Left colon (tissue), 2 donors: ENCODE results near the gene RBM33. TPM values are rescaled to one million over a fixed set of nuclear protein-coding genes. Genes with fewer than 3 reads are reported as not detected.

ENCODE experiments used
- ATAC-seq: fragments of 200-7000 bp; cut with Tn5 transposase; one replicate; pipeline ENCODE4 v1.9.1; 2020; ENCODE audit warnings: mild to moderate bottlenecking, moderate library complexity
- DNase-seq, 2 donors: peaks; one replicate each; pipeline ENCODE4 v3.0.0-alpha.2; 2020
- intact Hi-C, 2 donors: fragments of 100-400 bp; cut with DNase I in 1 of 2; cut with micrococcal nuclease in 1 of 2; formaldehyde crosslinking; loops; one replicate each; pipeline versions ENCODE4 v1.11.2 to v1.14.0; 2022; cut with DNase I, micrococcal nuclease
- total RNA-seq, 2 donors: library from RNA; stranded (reverse); fragmentation: NEBNext Ultra II Directional; extraction: Animal tissue kit (Norgen Biotek cat#: 25700); gene quantifications; one replicate each; pipeline ENCODE4 v1.2.1, GENCODE V29; 2021
- donor health status: DM: no; HTN: no; CAD: no.
- donor health status: DM: yes; HTN: yes; CAD: no.

The RBM33 gene
- total RNA-seq, 2 donors from 2014 or later = 59.1 to 61.1 TPM

DNA sequence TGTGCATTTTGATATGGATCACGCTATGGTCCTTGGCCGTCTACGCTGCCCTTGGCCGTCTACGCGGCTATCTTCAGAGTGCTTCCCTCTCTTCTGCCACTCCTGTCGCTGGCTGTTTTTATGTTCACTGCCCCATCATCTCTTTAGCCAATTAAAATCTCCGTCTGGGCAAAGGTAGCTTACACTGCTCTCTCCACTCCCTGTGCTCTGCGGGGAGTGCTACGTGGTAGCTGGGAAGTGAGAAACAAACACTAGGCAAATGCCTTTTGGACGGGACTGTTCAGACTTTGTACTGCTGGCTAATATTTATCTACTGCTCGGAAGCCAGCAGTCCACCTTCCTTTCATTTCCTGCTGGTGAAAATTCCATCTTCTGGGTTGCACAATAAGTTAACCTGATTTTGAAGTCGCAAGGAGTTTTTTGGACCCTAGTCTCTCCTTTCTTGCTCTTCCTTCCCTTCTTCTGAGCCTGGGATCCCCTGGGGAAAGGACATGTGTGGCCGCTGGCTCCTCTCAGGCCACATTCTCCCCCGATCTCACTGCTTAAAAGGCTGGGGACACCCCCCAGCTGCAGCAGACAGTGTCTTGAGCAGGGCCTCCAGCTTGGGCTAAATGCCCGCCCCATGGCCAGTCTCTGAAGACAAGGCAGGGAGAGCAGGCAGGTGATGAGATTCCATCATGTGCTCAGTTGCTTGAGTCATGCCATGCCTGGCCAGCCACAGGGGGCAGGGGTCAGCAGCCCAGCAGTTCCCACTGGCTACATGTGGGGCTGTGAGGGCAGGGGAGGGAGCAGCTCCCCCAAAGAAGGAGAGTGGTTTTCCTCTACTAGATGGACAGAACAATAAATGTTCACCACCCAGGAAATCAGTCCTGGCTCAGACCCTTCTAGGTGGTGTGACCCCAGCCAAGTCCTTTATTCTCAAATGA is 25.5 kb upstream of the RBM33 start:
- ATAC-seq (peak; percentile 99), DNase-seq (peak; percentile 62 to 85)
- intact Hi-C loops = no loop called here

DNA sequence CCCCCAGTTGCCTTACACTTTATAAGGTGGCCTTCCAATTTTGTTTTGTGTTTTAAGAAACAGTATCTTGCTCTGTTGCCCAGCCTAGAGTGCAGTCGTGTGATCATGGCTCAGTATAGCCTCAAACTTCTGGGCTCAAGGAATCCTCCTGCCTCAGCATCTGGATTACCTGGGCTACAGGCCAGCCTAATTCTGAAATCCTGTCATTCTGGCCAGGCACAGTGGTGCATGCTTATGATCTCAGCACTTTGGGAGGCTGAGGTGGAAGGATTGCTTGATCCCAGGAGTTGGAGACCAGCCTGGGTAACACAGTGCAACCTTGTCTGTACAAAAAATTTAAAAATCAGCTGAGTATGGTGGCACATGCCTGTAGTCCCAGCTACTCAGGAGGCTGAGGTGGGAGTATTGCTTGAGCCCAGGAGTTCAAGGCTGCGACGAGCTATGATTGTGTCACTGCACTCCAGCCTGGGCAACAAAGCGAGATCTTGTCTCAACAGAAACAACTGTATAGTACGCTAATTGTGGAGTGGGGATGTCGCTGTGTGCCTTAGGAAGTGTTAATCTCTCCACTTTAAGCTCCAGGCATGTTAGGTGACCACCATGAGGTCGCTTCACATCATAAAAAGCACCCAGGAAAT is 24.7 kb upstream of the RBM33 start:
- intact Hi-C loops = no loop called here
- DNase-seq (no peak), ATAC-seq (no peak)

- ATAC-seq (no peak), DNase-seq (no peak)
- intact Hi-C loops = no loop called here
Measured at GRCh38 chr7:155620497-155620896, 24.0 kb upstream of the RBM33 start.

- no peak for DNase-seq
- intact Hi-C loops = no loop called here
- ATAC-seq = no peak
Measured at GRCh38 chr7:155621418-155621980, 23.0 kb upstream of the RBM33 start.

DNA sequence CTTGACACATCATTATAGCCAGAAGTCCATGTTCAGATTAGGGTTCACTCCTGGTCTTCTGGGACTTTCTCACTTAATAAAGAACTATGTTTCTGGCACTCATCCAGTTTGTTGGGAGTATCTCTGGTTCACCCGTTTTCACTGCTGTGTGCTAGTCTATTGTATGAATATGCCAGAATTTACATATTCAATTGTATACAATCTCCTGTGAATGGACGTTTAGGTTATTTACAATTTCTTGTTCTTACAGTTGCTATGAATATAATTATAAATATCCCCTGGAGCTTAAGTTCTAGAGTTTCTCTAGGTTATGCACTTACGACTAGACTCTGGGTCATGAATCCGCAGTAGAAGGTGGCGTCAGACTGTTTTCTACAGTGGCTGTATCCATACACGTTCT is 20.0 kb upstream of the RBM33 start:
- intact Hi-C loops = no loop called here
- no peak for ATAC-seq
- no peak for DNase-seq

DNA sequence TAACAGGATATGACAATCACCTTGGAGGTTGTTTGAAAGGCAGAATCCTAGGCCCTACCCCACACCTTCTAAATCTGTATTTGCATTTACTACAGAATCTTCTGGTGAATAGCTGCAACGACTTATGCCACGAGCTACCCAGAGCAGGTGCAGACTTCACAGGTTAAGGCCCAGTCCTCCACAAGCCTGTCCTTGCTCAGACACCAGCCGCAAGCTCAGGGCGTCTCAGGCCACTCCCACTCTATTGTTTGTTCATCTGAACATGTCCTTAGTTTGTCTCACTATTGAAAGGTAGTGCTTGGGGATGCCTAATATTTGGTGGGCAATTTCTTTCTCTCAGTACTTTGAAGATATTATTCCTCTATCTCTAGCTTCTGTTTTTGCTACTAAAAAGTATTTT is 18.9 kb upstream of the RBM33 start:
- DNase-seq (no peak), ATAC-seq (no peak)
- intact Hi-C loops = no loop called here

DNA sequence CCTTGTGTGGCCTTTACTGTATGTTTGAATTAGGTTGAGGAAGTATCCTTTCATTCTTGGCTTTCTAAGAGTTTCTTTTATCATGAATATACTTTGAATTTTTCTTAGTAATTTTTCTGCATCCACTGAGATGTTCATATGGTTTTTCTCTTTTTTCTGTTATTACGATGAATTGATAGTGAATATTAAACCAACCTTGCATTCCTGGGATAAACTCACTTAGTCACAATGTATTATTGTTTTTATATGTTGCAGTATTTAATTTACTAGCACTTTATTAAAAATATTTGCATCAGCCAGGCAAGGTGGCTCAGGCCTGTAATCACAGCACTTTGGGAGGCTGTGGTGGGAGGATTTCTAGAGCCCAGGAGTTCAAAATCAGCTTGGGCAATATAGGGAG is 15.3 kb upstream of the RBM33 start:
- DNase-seq (no peak), ATAC-seq (no peak)
- intact Hi-C loops = no loop called here

- DNase-seq (no peak), ATAC-seq (no peak)
- intact Hi-C loops = no loop called here
Measured at GRCh38 chr7:155631155-155631554, 13.3 kb upstream of the RBM33 start.

- intact Hi-C loops = no loop called here
- DNase-seq (no peak), ATAC-seq (no peak)
Measured at GRCh38 chr7:155635817-155636216, 8.6 kb upstream of the RBM33 start.

GRCh38 chr7:155637155-155637554 is 7.3 kb upstream of the RBM33 start:
- intact Hi-C loops = no loop called here
- DNase-seq = no peak
- ATAC-seq = no peak

DNA sequence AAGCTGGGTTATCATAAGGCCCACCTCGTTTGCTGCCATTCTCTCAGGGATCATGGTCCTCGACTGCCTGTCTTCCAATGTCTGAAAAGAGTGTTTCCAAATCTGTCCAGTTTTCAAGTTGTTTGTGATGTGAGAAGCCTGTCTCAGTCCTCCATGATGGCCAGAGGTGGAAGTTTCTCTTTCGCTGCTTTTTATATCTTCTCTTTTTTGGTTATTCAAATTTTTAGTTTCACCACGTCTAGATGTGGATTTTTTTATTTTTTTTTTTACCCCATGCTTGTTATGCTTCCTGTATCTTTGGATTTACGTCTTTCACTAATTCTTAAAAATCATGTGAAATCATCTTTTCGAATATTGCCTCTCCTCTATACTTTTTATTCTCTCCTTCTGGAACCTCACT is 6.1 kb upstream of the RBM33 start:
- intact Hi-C loops = no loop called here
- DNase-seq = no peak
- no peak for ATAC-seq

GRCh38 chr7:155639958-155640520 is 4.4 kb upstream of the RBM33 start:
- no peak for ATAC-seq
- DNase-seq = no peak
- intact Hi-C loops = no loop called here

GRCh38 chr7:155640629-155641028 is 3.8 kb upstream of the RBM33 start:
- intact Hi-C loops = no loop called here
- DNase-seq = no peak
- ATAC-seq = no peak

DNA sequence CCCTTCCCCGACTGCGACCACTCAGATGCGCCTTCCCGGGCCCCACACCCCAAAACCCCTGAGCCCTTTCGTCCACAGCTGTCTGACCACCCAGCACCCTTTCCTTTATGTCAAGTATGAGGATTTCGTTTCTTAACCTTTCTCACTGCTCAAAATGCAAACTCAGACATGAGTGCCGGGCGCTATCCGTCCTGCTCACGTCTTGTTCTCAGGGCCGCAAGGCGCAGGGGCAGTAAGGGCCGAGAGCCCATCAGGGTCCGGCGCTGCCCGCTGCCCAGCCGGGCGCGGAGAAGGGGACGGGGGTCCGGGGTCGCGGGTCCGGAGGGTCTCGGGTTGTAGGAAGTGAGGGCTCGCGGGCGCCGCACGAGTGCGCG is 670 bp upstream of the RBM33 start:
- DNase-seq = no peak
- intact Hi-C loops = no loop called here
- peak; percentile 43 for ATAC-seq

GRCh38 chr7:155644971-155645509 is 579 bp downstream of the RBM33 start:
- intact Hi-C loops = no loop called here
- DNase-seq (peak; percentile 39 to 47), ATAC-seq (peak; percentile 44)

- intact Hi-C loops = no loop called here
- DNase-seq = no peak
- no peak for ATAC-seq
Measured at GRCh38 chr7:155645662-155646061, 1.2 kb downstream of the RBM33 start.

GRCh38 chr7:155646669-155647068 is 2.2 kb downstream of the RBM33 start:
- intact Hi-C loops = no loop called here
- DNase-seq (no peak), ATAC-seq (no peak)

- intact Hi-C loops = no loop called here
- no peak for ATAC-seq
- no peak for DNase-seq
Measured at GRCh38 chr7:155647302-155647701, 2.8 kb downstream of the RBM33 start.

DNA sequence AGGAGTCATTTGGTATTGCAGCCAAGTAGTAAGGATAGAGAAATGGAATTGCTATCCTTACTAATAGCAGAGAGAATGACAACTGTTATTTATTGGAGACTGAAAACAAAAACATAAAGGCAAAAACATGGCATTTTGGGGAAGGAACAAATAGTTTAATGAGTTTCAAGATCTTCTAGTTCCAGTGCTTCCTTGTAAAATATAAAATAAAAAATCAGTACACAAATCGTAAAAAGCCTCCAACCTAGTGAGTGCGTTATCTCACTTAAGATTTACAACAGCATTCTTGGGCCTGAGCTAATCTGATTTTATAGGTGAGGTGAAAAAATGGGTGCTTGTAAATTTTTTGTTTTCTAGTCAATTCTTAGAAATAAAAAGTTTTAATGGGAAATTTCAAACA is 3.3 kb downstream of the RBM33 start:
- intact Hi-C loops = no loop called here
- no peak for DNase-seq
- ATAC-seq = no peak
